Hepatocyte (in vitro differentiated cells): ENCODE data around the gene SPECC1L. TPM values are rescaled to one million over a fixed set of nuclear protein-coding genes. Genes with fewer than 3 reads are reported as not detected.

Source experiments
- DNase-seq: peaks from one replicate; pipeline ENCODE4 v3.0.0-alpha.2; 2016; ENCODE audit warnings: low spot score
- H2AFZ ChIP-seq: fragments of 200-600 bp; sonication (generic); 2 replicates; pipeline ENCODE4 v1.6.0; 2016; ENCODE audit warnings: antibody characterized with exemption, mild to moderate bottlenecking
- H3K27ac ChIP-seq: fragments of 200-600 bp; sonication (generic); 2 replicates; pipeline ENCODE4 v1.5.1; 2016; ENCODE audit warnings: mild to moderate bottlenecking
- H3K27me3 ChIP-seq: fragments of 200-600 bp; sonication (generic); 2 replicates; pipeline ENCODE4 v1.6.1; 2016
- H3K36me3 ChIP-seq: fragments of 200-600 bp; sonication (generic); replicated peaks from 2 replicates; pipeline ENCODE4 v1.5.1; 2016; ENCODE audit warnings: low read depth; ENCODE audit not compliant: insufficient read depth
- H3K4me1 ChIP-seq: fragments of 200-600 bp; sonication (generic); 2 replicates; pipeline ENCODE4 v1.5.1; 2016; ENCODE audit warnings: mild to moderate bottlenecking, moderate library complexity; ENCODE audit not compliant: insufficient read depth
- H3K4me2 ChIP-seq: fragments of 200-600 bp; sonication (generic); 2 replicates; pipeline ENCODE4 v1.6.0; 2016
- H3K4me3 ChIP-seq: fragments of 200-600 bp; sonication (generic); 2 replicates; pipeline ENCODE4 v1.5.1; 2016; ENCODE audit warnings: mild to moderate bottlenecking
- H3K79me2 ChIP-seq: fragments of 200-600 bp; sonication (generic); 2 replicates; pipeline ENCODE4 v1.6.0; 2017; ENCODE audit warnings: mild to moderate bottlenecking
- H3K9me2 ChIP-seq: fragments of 200-600 bp; sonication (generic); replicated peaks from 2 replicates; pipeline ENCODE4 v1.6.0; 2017; ENCODE audit warnings: mild to moderate bottlenecking; ENCODE audit not compliant: insufficient read depth
- H3K9me3 ChIP-seq: fragments of 200-600 bp; sonication (generic); 2 replicates; pipeline ENCODE4 v1.5.1; 2016; ENCODE audit warnings: low read depth, mild to moderate bottlenecking
- H4K20me1 ChIP-seq: fragments of 200-600 bp; sonication (generic); 2 replicates; pipeline ENCODE4 v1.6.0; 2016; ENCODE audit warnings: mild to moderate bottlenecking; ENCODE audit not compliant: insufficient read depth, poor library complexity, severe bottlenecking
- CTCF ChIP-seq: fragments of 200-600 bp; sonication (generic); IDR thresholded peaks from 2 replicates; pipeline ENCODE4 v1.5.1; 2016; ENCODE audit warnings: antibody characterized with exemption, mild to moderate bottlenecking; ENCODE audit not compliant: poor library complexity
- EZH2 ChIP-seq: fragments of 200-600 bp; sonication (generic); IDR thresholded peaks from 2 replicates; pipeline ENCODE4 v1.6.1; 2016; ENCODE audit warnings: antibody characterized with exemption, mild to moderate bottlenecking, borderline replicate concordance
- EZH2phosphoT487 ChIP-seq: fragments of 200-600 bp; sonication (generic); IDR thresholded peaks from one replicate; pipeline ENCODE4 v1.6.1; 2018; ENCODE audit warnings: antibody characterized with exemption, mild to moderate bottlenecking, low read depth, moderate library complexity; ENCODE audit not compliant: unreplicated experiment, severe bottlenecking
- WGBS: methylation state at CpG from one replicate; pipeline ENCODE4 v1.1.6; 2016; ENCODE audit warnings: low lambda C conversion rate; ENCODE audit errors: missing lambda C conversion rate; 5-methylcytosine and 5-hydroxymethylcytosine counted together
- polyA plus RNA-seq: library from polyadenylated mRNA; unstranded; fragments of >200 nt; fragmentation: Nextera tagmentation; extraction: Ambion mirVana; gene quantifications from 2 replicates; pipeline ENCODE4 v1.2.1, GENCODE V29; 2016
- total RNA-seq: library from RNA; depleted of rRNA; stranded (reverse); fragments of >200 nt; gene quantifications from 2 replicates; pipeline ENCODE4 v1.2.3, GENCODE V29; 2014

The SPECC1L gene
- total and polyA plus RNA-seq, 2 experiments from 2014 or later, result 13.0 to 28.3 TPM

- Histone ChIP-seq H3K9me2 (no peaks in the 10 kb centered on the region), H3K4me3 (no peak overlapping the region), H4K20me1 (no peaks in the 10 kb centered on the region), H3K9me3 (no peaks in the 10 kb centered on the region), H3K36me3 (no peaks in the 10 kb centered on the region), H3K4me2 (no peak overlapping the region), H3K4me1 (peaks cover 8% of the 10 kb centered on the region), H3K27ac (no peak overlapping the region), H2AFZ (no peak overlapping the region), H3K27me3 (peaks cover under 1% of the 10 kb centered on the region), H3K79me2 (no peaks in the 10 kb centered on the region)
- TF ChIP-seq EZH2, result no peak
- TF ChIP-seq CTCF, result no peak
- no peak for TF ChIP-seq EZH2phosphoT487
- no peak for DNase-seq
- WGBS, result 91% methylated on average over 9 of the region's 9 CpGs
Measured at GRCh38 chr22:24431309-24432034, 160.8 kb downstream of the SPECC1L start.

- peak; percentile 46 for DNase-seq
- Histone ChIP-seq H3K4me2 (no peak overlapping the region), H3K27ac (no peak overlapping the region), H4K20me1 (no peaks in the 10 kb centered on the region), H3K4me1 (peaks cover 8% of the 10 kb centered on the region), H3K27me3 (no peaks in the 10 kb centered on the region), H3K9me2 (no peaks in the 10 kb centered on the region), H3K36me3 (no peaks in the 10 kb centered on the region), H3K9me3 (no peaks in the 10 kb centered on the region), H2AFZ (no peak overlapping the region), H3K4me3 (no peak overlapping the region), H3K79me2 (no peaks in the 10 kb centered on the region)
- no peak for TF ChIP-seq EZH2phosphoT487
- no peak for TF ChIP-seq EZH2
- TF ChIP-seq CTCF, result no peak
- WGBS, result 82% methylated on average over 16 of the region's 17 CpGs
Measured at GRCh38 chr22:24432059-24432853, 161.6 kb downstream of the SPECC1L start.

- WGBS, result 96% methylated on average over 34 of the region's 34 CpGs
- Histone ChIP-seq H3K4me1 (peaks cover 8% of the 10 kb centered on the region), H3K4me2 (no peak overlapping the region), H3K79me2 (no peaks in the 10 kb centered on the region), H3K4me3 (no peak overlapping the region), H4K20me1 (no peaks in the 10 kb centered on the region), H3K9me3 (no peaks in the 10 kb centered on the region), H3K9me2 (no peaks in the 10 kb centered on the region), H2AFZ (no peak overlapping the region), H3K36me3 (no peaks in the 10 kb centered on the region), H3K27ac (no peak overlapping the region), H3K27me3 (no peaks in the 10 kb centered on the region)
- DNase-seq, result no peak
- TF ChIP-seq EZH2phosphoT487, result no peak
- no peak for TF ChIP-seq EZH2
- TF ChIP-seq CTCF, result no peak
Measured at GRCh38 chr22:24433001-24433827, 162.6 kb downstream of the SPECC1L start.
